Neural progenitor cell (in vitro differentiated cells): ENCODE measurements around the gene ZFYVE9. TPM values are rescaled to one million over a fixed set of nuclear protein-coding genes. Genes with fewer than 3 reads are reported as not detected.
A peak's percentile ranks its signal among the peaks of the same experiment; 100 is the strongest.

ENCODE experiments used
- DNase-seq: peaks from one replicate; pipeline ENCODE4 v3.0.0-alpha.2; 2016; ENCODE audit warnings: low spot score
- H2AFZ ChIP-seq: fragments of 200-600 bp; sonication (generic); replicated peaks from 2 replicates; pipeline ENCODE4 v1.6.1; 2016; ENCODE audit warnings: antibody characterized with exemption
- H3F3A ChIP-seq: fragments of 200-600 bp; sonication (generic); 2 replicates; pipeline ENCODE4 v1.6.1; 2016; ENCODE audit warnings: antibody characterized with exemption, low read depth
- H3K27ac ChIP-seq: fragments of 200-600 bp; sonication (generic); 2 replicates; pipeline ENCODE4 v1.5.1; 2016; ENCODE audit warnings: mild to moderate bottlenecking
- H3K27me3 ChIP-seq: fragments of 200-600 bp; sonication (generic); 2 replicates; pipeline ENCODE4 v1.6.1; 2016; ENCODE audit warnings: mild to moderate bottlenecking, moderate library complexity
- H3K36me3 ChIP-seq: fragments of 200-600 bp; sonication (generic); 2 replicates; pipeline ENCODE4 v1.5.1; 2016
- H3K4me1 ChIP-seq: fragments of 200-600 bp; sonication (generic); 2 replicates; pipeline ENCODE4 v1.6.1; 2016; ENCODE audit warnings: mixed run types
- H3K4me2 ChIP-seq: fragments of 200-600 bp; sonication (generic); 2 replicates; pipeline ENCODE4 v1.6.1; 2016
- H3K4me3 ChIP-seq: fragments of 200-600 bp; sonication (generic); 2 replicates; pipeline ENCODE4 v1.5.1; 2016
- H3K79me2 ChIP-seq: fragments of 200-600 bp; sonication (generic); 2 replicates; pipeline ENCODE4 v1.6.1; 2016; ENCODE audit warnings: low read depth
- H3K9ac ChIP-seq: fragments of 200-600 bp; sonication (generic); 2 replicates; pipeline ENCODE4 v1.6.1; 2016
- H3K9me3 ChIP-seq: fragments of 200-600 bp; sonication (generic); 2 replicates; pipeline ENCODE4 v1.5.1; 2016; ENCODE audit warnings: low read depth
- H4K20me1 ChIP-seq: fragments of 200-600 bp; sonication (generic); 2 replicates; pipeline ENCODE4 v1.6.1; 2016; ENCODE audit warnings: low read depth
- H3K27ac Mint-ChIP-seq: 3 replicates; pipeline ENCODE4 v1.8.0; 2021; ENCODE audit warnings: mixed read lengths
- H3K27me3 Mint-ChIP-seq: 2 replicates; pipeline ENCODE4 v1.8.0; 2022; ENCODE audit warnings: low read depth, mild to moderate bottlenecking, inconsistent platforms, moderate library complexity, mixed read lengths; ENCODE audit not compliant: insufficient read depth
- H3K36me3 Mint-ChIP-seq: 3 replicates; pipeline ENCODE4 v1.8.0; 2021; ENCODE audit warnings: mixed read lengths
- H3K4me1 Mint-ChIP-seq: 3 replicates; pipeline ENCODE4 v1.8.0; 2021; ENCODE audit warnings: mixed read lengths
- H3K4me3 Mint-ChIP-seq: 3 replicates; pipeline ENCODE4 v1.8.0; 2021; ENCODE audit warnings: mild to moderate bottlenecking, moderate library complexity, mixed read lengths
- H3K9me3 Mint-ChIP-seq: 3 replicates; pipeline ENCODE4 v1.8.0; 2020; ENCODE audit warnings: mixed read lengths
- CTCF ChIP-seq: fragments of 200-600 bp; sonication (generic); IDR thresholded peaks from 2 replicates; pipeline ENCODE4 v1.5.1; 2017; ENCODE audit warnings: antibody characterized with exemption, mild to moderate bottlenecking
- EZH2 ChIP-seq: fragments of 200-600 bp; sonication (generic); IDR thresholded peaks from 2 replicates; pipeline ENCODE4 v1.6.1; 2017; ENCODE audit warnings: antibody characterized with exemption, mild to moderate bottlenecking, moderate library complexity
- EZH2phosphoT487 ChIP-seq: fragments of 200-600 bp; sonication (generic); IDR thresholded peaks from 2 replicates; pipeline ENCODE4 v1.6.1; 2017; ENCODE audit warnings: antibody characterized with exemption
- total RNA-seq: library from RNA; depleted of rRNA; stranded (reverse); fragments of >200 nt; gene quantifications from 2 replicates; pipeline ENCODE4 v1.2.3, GENCODE V29; 2015; ENCODE audit warnings: low replicate concordance

Gene ZFYVE9
- total RNA-seq, 1 donor from 2014 or later: 42.7 TPM

- H3K4me1 ChIP-seq: peaks cover 5% of the 10 kb centered on the region
- no peaks in the 10 kb centered on the region for H3K9me3 ChIP-seq
- peaks cover 4% of the 10 kb centered on the region for H3K9me3 Mint-ChIP-seq
- H3K36me3 Mint-ChIP-seq: peaks cover 32% of the 10 kb centered on the region
- H3K4me1 Mint-ChIP-seq: peaks cover 13% of the 10 kb centered on the region
- H3K4me3 Mint-ChIP-seq: no peak overlapping the region
- no peak overlapping the region for H3K4me3 ChIP-seq
- no peak overlapping the region for H3K27ac ChIP-seq
- no peak overlapping the region for H3K9ac ChIP-seq
- peaks cover 12% of the 10 kb centered on the region for H3K27me3 Mint-ChIP-seq
- no peaks in the 10 kb centered on the region for H3K36me3 ChIP-seq
- no peaks in the 10 kb centered on the region for H3F3A ChIP-seq
- H4K20me1 ChIP-seq: no peaks in the 10 kb centered on the region
- H3K27ac Mint-ChIP-seq: no peak overlapping the region
- H3K4me2 ChIP-seq: no peak overlapping the region
- no peak overlapping the region for H2AFZ ChIP-seq
- peaks cover 15% of the 10 kb centered on the region for H3K79me2 ChIP-seq
- TF ChIP-seq EZH2 (no peak), EZH2phosphoT487 (no peak), CTCF (no peak)
- DNase-seq: no peak
- no peaks in the 10 kb centered on the region for H3K27me3 ChIP-seq
Measured at GRCh38 chr1:52360595-52360968, 218.7 kb downstream of the ZFYVE9 start.

DNA sequence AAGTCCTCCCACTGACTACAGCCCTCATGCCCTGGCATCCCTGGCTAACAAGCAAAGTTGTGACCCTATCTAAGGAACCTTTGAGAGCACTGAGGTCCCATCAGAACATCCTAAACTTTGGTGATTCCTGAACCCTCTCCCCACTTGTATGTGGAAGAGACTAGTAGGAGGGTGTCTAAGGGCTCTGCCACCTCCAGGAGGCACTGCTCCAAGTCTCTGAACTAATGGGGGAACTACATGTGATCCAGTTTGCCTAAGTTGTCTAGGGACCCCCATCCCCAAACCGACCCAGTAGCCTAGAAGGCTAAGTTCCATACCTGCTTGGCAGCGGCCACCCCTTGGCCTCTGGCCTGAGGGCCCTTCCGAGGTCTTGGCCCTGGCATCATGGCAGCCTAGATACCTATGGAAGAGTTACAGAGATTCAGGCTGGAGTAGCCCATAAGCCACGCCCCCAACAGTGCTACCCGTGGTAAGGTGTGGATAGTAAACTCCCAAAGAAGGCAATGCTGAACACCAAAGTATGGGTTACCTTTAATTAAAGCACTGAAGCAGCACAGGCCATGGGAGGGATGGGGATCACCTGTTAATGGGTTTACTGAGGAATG, 222.4 kb downstream of the ZFYVE9 start:
- DNase-seq: no peak
- Mint-ChIP-seq H3K4me1 (peaks cover 24% of the 10 kb centered on the region), H3K9me3 (peaks cover 4% of the 10 kb centered on the region), H3K4me3 (peak overlapping the region; percentile 96), H3K27me3 (peaks cover 16% of the 10 kb centered on the region), H3K27ac (no peak overlapping the region), H3K36me3 (peaks cover 20% of the 10 kb centered on the region)
- TF ChIP-seq EZH2phosphoT487 (no peak), EZH2 (no peak), CTCF (peak; percentile 13)
- no peak overlapping the region for H2AFZ ChIP-seq
- H3F3A ChIP-seq: peaks cover 24% of the 10 kb centered on the region
- no peaks in the 10 kb centered on the region for H3K36me3 ChIP-seq
- peaks cover 5% of the 10 kb centered on the region for H3K4me1 ChIP-seq
- peak overlapping the region; percentile 85 for H3K4me2 ChIP-seq
- H3K9me3 ChIP-seq: no peaks in the 10 kb centered on the region
- H3K27me3 ChIP-seq: no peaks in the 10 kb centered on the region
- H3K9ac ChIP-seq: no peak overlapping the region
- H4K20me1 ChIP-seq: no peaks in the 10 kb centered on the region
- no peak overlapping the region for H3K27ac ChIP-seq
- peaks cover 15% of the 10 kb centered on the region for H3K79me2 ChIP-seq
- peak overlapping the region; percentile 90 for H3K4me3 ChIP-seq

DNA sequence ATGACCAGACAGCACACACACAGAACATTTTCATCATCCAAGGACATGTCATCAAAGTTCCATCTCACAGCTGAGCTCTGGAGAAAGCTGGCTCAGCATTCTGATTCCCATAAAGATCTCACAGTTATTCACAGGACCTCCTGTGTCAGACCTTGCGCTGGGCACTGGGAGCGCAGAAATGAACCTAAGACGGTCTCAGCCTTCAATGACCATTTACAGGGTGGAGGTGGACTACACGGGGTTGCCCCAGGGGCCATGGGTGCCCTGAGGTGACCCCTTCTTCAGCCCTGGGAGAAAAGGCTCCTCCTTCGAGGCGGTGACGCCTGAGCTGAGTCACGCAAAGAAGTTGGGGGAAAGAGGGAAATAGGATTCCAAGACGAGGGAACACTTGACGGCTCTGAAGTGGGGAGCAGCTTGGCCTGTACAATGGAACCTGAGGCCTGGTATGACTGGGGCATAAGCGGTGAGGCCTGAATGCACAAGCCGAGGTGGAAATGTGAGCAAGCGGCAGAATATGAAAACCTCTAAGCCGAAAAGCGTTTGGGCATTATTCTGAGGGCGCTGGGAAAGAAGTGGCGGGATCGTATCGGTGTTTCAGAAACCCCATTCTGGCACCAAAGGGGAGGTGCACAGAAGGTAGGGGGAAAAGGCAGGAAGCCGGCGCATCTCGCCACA, 223.3 kb downstream of the ZFYVE9 start:
- no peaks in the 10 kb centered on the region for H3K27me3 ChIP-seq
- peak overlapping the region; percentile 90 for H3K4me3 ChIP-seq
- Mint-ChIP-seq H3K27ac (peak overlapping the region; percentile 61), H3K36me3 (peaks cover 20% of the 10 kb centered on the region), H3K4me3 (peak overlapping the region; percentile 96), H3K9me3 (peaks cover 4% of the 10 kb centered on the region), H3K27me3 (peaks cover 16% of the 10 kb centered on the region), H3K4me1 (peaks cover 24% of the 10 kb centered on the region)
- H4K20me1 ChIP-seq: no peaks in the 10 kb centered on the region
- H3K27ac ChIP-seq: no peak overlapping the region
- H3K36me3 ChIP-seq: no peaks in the 10 kb centered on the region
- H3K4me1 ChIP-seq: peaks cover 5% of the 10 kb centered on the region
- H3K79me2 ChIP-seq: peaks cover 15% of the 10 kb centered on the region
- TF ChIP-seq CTCF: no peak
- TF ChIP-seq EZH2: no peak
- no peak for TF ChIP-seq EZH2phosphoT487
- H3K4me2 ChIP-seq: peak overlapping the region; percentile 85
- peak; percentile 44 for DNase-seq
- peak overlapping the region; percentile 96 for H2AFZ ChIP-seq
- peaks cover 32% of the 10 kb centered on the region for H3F3A ChIP-seq
- no peaks in the 10 kb centered on the region for H3K9me3 ChIP-seq
- H3K9ac ChIP-seq: peak overlapping the region; percentile 76
